HG02852 (cell line): Measurements from ENCODE around the gene NAB2.

Source experiments
- ATAC-seq: cut with Tn5 transposase; IDR thresholded peaks from one replicate; pipeline ENCODE4 v1.9.1; 2021; ENCODE audit warnings: mild to moderate bottlenecking, moderate library complexity; ENCODE audit not compliant: unreplicated experiment

NAB2 gene

DNA sequence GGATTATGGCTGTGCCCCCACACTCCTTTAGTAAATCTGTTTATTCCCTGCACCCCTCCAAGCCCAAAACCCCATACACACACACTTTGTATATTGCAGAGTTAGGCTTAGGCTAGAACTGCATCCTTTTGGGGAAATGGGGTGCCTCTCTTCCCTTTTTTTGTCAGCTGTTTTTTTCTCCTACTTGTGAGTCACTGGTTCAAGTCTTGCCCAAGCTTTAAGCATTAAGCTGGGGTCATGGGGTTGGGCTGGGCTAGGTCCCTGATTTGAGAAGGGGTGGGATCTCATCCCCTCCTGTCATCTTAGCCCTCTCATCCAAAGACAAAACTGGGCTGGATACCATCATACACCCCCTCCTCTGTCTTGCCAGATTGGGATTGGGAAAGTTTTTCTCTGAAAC, 41.0 kb downstream of the NAB2 start:
- ATAC-seq, result no peak

DNA sequence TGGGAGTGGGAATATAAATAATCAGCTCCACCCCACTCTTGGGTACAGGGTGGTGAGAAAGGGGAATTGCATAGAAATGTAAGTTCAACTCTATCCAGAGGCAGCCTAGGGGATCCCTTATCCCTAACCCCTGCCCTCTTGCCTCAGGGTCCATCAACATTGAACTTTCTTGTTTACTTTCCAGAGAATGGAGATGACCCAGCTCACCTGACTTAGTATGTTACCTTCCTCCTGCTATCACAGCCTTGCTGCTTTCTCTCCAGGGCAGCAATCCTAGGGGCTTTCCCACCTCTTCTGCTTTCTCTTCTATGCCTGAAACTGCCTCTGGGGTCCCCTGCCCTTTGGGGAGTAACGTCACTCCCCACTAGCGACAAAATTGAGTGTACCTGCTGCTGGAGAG, 42.0 kb downstream of the NAB2 start:
- no peak for ATAC-seq

DNA sequence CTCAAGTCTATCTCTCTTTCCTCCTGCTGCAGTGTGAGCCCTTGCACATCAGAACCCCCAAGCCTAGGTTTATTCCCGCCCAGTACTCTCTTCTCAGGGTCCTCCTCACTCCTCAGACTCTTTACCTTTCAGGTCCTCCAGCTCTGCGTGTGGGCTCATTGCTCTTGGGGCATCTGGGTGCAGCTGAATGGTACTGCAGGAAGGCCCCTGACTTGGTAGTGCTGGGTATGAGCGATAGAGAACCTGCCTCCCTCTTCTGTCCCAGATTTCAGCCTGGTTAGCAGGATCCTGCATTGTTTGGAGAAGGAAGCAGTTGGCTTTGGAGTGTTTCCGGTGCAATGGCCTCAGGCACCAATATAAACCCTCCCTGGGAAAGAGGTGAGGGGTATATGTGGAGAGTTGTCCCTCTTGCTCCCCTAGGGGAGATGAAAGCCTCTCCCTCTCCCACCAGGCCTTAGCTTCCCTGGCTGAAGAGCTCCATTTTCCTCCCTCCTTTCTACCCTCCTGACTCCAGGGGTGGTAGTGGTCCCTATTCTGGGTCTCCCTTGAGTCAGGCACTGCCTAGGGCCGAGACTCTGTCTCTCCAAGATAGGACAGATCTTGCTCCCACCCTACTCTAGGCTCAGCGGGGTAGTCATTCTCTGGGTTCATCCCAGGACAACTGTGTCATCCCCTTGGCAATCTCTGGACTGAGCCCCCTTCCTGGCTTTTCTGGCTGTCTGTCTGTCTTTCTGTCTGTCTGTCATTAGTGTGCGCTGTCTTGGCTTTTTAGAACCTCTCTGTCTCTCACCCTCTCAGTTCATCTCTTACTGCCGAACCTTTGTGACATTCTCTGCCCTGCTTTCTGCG, 43.2 kb downstream of the NAB2 start:
- no peak for ATAC-seq

DNA sequence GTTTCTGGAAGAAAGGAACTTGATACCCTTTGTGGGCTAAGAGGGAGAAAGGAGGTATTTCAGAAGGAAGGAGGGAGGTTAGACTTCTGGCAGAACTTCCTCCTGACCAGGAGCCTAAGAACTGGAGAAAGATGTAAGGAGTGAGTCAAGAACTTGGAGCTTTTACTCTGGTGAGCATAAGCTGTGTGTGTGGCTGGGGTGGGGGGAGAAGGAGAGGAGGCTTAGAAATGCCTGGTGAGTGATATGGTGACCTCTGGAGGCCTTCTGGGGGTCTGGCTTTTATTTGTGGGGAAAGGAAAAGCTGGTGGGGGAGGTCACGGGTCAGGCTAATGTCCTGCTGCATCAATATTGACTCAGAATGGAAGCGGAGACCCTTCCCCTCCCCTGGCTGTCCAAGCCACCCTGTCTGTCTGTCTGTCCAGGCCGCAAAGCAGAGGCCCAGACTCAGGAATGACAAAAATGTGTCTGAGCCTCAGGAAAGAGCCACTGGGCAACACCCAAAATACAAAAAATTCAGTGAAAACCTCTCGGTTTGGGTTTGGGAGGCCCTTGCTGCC, 44.2 kb downstream of the NAB2 start:
- no peak for ATAC-seq

DNA sequence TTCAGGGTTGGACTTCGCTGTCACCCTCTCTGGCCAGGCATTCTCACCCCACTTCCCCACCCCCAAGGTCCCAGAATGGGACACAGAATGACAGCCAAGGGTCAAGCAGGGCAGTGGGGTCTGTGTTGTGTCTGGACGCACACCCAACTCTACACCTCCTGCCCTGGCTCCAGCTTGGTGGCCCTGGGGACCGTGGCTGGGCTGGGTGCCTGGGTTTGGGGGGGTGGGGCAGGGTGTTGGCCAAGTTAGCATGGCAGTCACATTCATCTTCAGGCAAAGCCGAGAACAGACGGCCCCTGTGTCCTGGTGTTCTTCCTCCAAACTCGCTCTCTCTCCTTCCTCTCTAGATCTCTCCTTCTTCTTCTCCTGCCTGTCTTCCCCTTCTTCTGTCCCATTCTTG, 45.0 kb downstream of the NAB2 start:
- ATAC-seq, result no peak

DNA sequence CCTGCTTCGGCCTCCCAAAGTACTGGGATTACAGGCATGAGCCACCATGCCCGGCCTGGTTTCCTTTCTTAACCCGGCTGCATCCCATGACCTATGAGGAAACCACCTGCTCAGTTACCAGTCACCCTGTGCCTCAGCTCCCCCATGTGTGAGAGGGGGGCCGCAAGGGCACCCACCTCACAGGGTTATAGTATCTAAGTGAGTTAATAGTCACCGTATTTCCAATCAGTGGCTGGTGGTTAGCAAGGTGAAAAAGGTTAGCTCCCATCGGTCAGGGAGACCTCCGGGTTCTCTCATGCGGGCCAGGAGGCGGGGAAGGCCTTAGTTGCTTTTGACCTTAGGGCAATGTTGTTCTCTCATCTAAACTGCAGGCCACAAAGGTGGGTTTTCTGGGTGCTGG, 46.0 kb downstream of the NAB2 start:
- no peak for ATAC-seq

DNA sequence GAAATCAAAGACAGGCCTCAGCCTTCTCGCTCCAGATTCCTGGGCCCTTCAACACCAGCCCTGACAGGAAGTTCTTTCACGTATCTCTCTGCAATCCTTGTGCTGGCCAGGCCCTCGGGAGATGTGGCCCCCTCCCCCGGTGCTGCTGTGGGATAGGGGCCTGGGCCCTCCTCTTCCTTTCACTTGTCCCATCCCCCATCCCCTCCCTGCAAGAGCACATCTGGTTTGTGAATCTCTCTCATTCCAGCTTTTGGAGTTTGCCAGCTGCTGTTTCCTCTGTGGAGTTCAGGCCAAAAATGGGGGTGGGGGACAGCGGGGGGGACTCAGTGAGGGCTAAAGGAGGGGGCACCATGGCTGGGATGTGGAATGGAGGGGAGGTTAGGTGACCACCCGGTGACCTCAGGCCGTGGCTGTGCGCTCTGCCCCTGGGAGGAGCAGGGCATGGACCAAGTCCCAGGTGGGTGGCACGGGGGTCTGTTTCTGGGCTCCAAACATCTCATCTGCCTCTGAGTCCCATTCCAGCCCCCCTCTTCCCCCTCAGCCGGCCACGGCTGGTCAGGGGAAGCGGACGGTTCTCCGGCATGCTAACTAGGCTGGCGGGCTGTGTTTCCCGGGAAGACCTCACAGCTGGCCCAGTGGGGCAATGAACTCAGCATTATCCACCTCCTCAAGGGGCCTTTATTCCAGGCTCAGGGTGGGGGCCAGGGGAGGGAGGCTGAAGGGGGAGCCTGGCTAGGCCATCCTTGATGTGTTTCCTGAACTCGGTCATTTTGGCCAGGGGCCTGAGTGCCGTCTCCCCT, 46.8 kb downstream of the NAB2 start:
- no peak for ATAC-seq

DNA sequence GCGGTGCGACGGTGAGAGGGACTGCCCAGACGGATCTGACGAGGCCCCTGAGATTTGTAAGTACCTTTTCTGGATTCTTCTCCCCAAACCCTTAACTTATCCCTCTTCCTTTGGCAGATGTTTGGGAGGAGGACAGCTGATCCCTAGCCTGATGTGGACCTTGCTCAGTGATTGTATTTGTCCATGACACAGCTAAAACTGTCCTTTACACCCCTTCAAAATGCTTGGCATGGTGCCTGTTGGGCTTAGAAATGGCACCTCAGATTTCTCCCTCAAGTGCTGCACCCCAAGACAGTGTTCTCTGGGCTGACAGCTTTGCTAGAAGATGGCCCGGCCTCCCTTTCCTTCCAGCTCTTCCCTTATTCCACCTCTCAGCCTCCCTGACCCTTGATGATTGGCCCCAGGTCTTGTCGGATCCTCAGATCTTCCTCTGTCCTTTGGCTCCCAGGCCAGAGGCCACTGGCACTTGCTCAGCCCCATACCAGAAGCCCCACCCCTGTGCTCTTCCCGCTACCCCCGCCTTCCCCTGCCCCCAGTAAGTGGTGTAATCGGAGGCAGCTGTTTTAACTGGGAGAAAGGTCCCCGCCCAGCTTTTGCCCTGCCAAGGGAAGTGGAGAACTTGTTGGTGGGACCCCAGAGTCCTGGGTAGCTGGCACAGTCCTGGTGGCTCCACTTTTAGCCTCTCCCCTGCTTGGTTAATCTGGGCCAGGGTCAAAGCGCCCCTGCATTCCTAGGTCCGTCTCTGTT, 49.8 kb downstream of the NAB2 start:
- no peak for ATAC-seq

DNA sequence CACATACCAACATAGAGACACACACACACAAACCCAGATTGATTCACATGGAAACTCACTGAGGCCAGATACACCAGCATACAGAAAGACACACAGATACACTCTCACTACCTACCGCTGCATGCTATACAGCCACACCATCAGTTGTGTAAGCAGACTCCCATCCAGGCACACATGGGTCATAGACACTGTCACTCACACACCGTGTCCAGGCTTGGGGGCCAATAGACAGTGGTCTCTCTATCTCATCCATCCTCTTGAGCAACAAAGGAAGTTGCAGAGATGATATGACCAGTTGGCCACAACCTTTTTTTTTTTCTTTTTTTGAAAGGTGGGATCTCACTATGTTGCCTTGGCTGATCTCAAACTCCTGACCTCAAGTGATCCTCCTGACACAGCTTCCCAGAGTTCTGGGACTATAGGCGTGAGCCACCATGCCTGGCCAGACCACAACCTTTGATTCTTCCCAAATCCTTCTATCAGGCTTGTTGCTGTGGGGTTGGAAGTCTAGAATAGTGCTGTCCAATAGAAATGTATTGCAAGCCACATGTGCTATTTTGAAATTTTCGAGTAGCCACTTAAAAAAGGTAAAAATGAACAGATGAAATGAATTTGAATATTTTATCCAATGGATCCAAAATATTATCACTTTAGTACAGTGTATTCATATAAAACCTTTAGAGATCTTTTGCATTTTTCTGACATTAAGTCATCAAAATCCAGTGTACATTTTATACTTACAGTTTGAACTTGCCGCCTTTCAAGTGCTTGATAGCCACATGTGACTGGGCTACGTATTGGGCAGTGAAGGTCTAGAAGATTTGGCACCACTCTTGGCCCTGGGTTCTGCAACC, 51.1 kb downstream of the NAB2 start:
- ATAC-seq, result no peak

DNA sequence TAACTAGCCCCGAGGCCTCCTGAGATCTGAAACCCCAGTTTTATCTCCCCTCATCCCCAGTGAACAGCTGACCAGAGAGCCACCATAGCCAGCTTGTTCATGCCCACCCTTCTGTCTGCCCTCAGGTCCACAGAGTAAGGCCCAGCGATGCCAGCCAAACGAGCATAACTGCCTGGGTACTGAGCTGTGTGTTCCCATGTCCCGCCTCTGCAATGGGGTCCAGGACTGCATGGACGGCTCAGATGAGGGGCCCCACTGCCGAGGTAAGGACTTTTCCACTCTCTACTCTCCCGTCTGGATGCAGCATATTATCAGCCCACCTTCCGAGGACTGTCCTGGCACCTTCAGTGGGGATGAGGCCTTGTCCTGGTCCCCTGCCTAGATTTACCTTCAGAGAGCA, 52.3 kb downstream of the NAB2 start:
- ATAC-seq, result no peak

DNA sequence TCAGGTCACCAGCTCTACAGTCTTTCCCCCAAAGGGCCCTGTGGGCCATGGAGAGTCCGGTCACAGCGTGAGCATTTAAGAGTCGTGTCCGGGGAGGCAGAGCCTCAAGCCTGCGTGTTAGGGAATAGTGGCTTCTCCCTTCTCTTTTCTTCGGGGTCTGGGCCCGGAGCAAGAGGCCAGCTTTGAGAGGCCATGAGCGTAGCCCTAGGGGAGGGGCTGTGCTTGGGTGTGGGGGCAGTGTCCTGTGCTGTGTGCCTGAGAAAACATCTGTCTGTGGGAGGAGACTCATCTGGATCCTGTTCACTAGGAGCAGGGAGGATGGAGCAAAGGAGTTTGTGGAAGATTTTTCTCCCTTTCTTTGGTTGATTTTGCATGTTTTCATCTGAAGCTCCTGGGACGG, 53.2 kb downstream of the NAB2 start:
- no peak for ATAC-seq

DNA sequence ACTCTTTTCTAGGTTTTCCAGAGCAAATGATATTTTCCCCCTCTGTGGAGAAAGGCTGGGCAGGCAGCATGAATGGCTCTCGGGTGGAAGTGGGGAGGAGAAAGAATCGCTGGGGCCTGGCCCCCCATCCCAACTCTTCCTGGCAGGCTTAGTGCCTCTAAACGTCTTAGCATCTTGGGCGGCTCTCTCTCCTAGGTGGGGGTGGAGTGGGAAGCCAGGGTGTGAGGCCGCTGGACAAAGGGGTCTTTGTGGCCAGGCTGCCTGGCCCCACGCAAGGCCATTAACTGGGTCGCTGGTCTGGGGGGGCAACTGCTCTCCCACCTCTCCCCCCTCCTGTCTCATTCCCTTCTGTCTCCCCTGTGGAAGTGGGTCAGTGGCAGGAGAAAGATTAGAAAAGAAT, 53.8 kb downstream of the NAB2 start:
- ATAC-seq, result no peak

DNA sequence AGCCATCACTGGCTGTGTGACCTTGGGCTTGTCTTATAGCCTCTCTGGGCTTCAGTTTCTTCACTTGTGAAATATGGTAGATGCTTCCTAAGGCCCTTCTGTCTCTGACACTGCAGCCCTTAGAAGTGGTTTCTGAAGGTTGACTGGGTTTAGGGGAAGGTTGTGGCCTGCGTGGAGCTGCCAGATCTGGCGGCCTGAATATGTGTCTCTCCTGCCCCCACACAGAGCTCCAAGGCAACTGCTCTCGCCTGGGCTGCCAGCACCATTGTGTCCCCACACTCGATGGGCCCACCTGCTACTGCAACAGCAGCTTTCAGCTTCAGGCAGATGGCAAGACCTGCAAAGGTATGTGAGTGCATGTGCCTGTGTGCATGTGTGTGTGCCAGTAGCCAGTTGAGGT, 54.5 kb downstream of the NAB2 start:
- ATAC-seq, result no peak
